ENCODE data around the gene VPS16. TPM values are rescaled to one million over a fixed set of nuclear protein-coding genes. Genes with fewer than 3 reads are reported as not detected.

The VPS16 gene
- total and polyA plus RNA-seq, 4 donors = 14.5 to 24.3 (median 16.1) TPM

GRCh38 chr20:2800521-2801285, 39.8 kb upstream of the VPS16 start, which contains the start of gene CPXM1:
Gene CPXM1 (minus strand): TSS chr20:2800627. CDS start chr20:2800572, 55 bp downstream.
- no peak for DNase-seq (ENCODE audit: low spot score)
- H3K4me1 ChIP-seq (ENCODE audit: control insufficient read depth in 4 of 4, insufficient read depth in 4 of 4, low read length in 3 of 4) = peaks cover 2 to 8% (median 4%) of the 10 kb centered on the region in 4 donors
- no peak for TF ChIP-seq YY1 (IDR thresholded peaks at IDR 0.05)
- TF ChIP-seq FOXA1 (IDR thresholded peaks at IDR 0.05) = no peak
- no peak for TF ChIP-seq GABPA (IDR thresholded peaks at IDR 0.05 in 1 of 2, conservative IDR thresholded peaks at IDR 0.05 in 1 of 2)
- no peak for TF ChIP-seq RXRA (IDR thresholded peaks at IDR 0.05)
- TF ChIP-seq, protein P1, sequence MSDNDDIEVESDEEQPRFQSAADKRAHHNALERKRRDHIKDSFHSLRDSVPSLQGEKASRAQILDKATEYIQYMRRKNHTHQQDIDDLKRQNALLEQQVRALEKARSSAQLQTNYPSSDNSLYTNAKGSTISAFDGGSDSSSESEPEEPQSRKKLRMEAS (IDR thresholded peaks at IDR 0.05) = no peak
- TF ChIP-seq ZBTB33 (IDR thresholded peaks at IDR 0.05) = no peak
- peaks cover 0 to 2% (median 0%) of the 10 kb centered on the region in 4 donors for H3K36me3 ChIP-seq (ENCODE audit: control insufficient read depth in 4 of 4, insufficient read depth in 3 of 4, low read depth in 1 of 4, low read length in 3 of 4)
- H3K4me3 ChIP-seq (ENCODE audit: low read depth in 1 of 3, low read length in 3 of 3) = peak within 1 kb of the TSS in 2 of 3 donors; percentile 14 to 36
- H3K9ac ChIP-seq (ENCODE audit: low read depth in 1 of 2, low read length in 2 of 2) = no peak within 1 kb of the TSS
- peaks cover 3 to 9% (median 4%) of the 10 kb centered on the region in 4 donors for H3K9me3 ChIP-seq (ENCODE audit: control insufficient read depth in 4 of 4, low read length in 3 of 4)
- 5% methylated on average over 52 of the region's 52 CpGs for WGBS
- H3K27me3 ChIP-seq (ENCODE audit: control insufficient read depth in 4 of 4, insufficient read depth in 4 of 4, low read length in 3 of 4) = peaks cover 4 to 14% (median 9%) of the 10 kb centered on the region in 4 donors
- H3K27ac ChIP-seq (ENCODE audit: low read depth in 1 of 2, low read length in 2 of 2) = no peak within 1 kb of the TSS

DNA sequence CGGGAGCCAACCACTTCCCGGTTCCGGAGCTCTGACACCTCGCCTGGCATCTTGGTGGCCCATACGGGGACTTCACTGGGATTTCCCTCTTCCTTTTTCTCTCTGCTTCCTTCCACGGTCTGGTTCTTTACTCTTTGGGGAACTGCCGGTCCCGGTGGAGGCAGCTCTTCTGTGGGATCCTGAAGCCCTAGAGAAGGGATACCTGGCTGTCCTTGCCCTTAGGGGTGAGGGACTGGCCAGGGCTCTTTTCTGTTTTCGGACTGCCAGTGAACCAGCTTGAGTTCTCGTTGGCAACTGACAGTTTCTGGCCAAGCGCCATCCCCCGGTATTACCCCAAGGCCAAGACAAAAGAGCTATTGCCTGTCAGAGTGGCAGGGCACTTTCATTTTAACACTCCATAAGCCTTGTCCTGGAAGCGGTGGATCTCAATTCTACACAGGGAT, 39.2 kb upstream of the VPS16 start:
- H3K4me3 ChIP-seq (ENCODE audit: low read depth in 1 of 3, low read length in 3 of 3) = no peak overlapping the region
- WGBS = 8% methylated on average over 13 of the region's 13 CpGs
- no peak for DNase-seq (ENCODE audit: low spot score)

More for the DNA sequence above, 39.2 kb upstream of the VPS16 start:
- Histone ChIP-seq H3K9ac (ENCODE audit: low read depth in 1 of 2, low read length in 2 of 2) (no peak overlapping the region), H3K9me3 (ENCODE audit: control insufficient read depth in 4 of 4, low read length in 3 of 4) (peaks cover 3 to 9% (median 4%) of the 10 kb centered on the region in 4 donors), H3K27me3 (ENCODE audit: control insufficient read depth in 4 of 4, insufficient read depth in 4 of 4, low read length in 3 of 4) (peaks cover 4 to 18% (median 10%) of the 10 kb centered on the region in 4 donors), H3K4me1 (ENCODE audit: control insufficient read depth in 4 of 4, insufficient read depth in 4 of 4, low read length in 3 of 4) (peaks cover 3 to 13% (median 7%) of the 10 kb centered on the region in 4 donors), H3K36me3 (ENCODE audit: control insufficient read depth in 4 of 4, insufficient read depth in 3 of 4, low read depth in 1 of 4, low read length in 3 of 4) (peaks cover 0 to 2% (median 0%) of the 10 kb centered on the region in 4 donors), H3K27ac (ENCODE audit: low read depth in 1 of 2, low read length in 2 of 2) (no peak overlapping the region)
- TF ChIP-seq, protein P1 (IDR thresholded peaks at IDR 0.05) = no peak
- no peak for TF ChIP-seq HNF4A (conservative IDR thresholded peaks at IDR 0.05)
- TF ChIP-seq RAD21 (IDR thresholded peaks at IDR 0.05) = no peak
- TF ChIP-seq HNF4G (IDR thresholded peaks at IDR 0.05) = no peak
- no peak for TF ChIP-seq REST (IDR thresholded peaks at IDR 0.05)
- TF ChIP-seq JUND (IDR thresholded peaks at IDR 0.05) = no peak
- no peak for TF ChIP-seq TAF1 (conservative IDR thresholded peaks at IDR 0.05)
- TF ChIP-seq ATF3 (IDR thresholded peaks at IDR 0.05) = no peak
